Tibial artery (tissue), 4 donors: ENCODE data around the gene LILRB1.
"Not testable (repeated sequence)": the region's sequence is repeated elsewhere in the genome, so short reads cannot be mapped to it uniquely, and the experiment has no call there.

ENCODE experiments used
- DNase-seq, 2 donors: peaks; one replicate each; pipeline ENCODE4 v3.0.0-alpha.2; 2019
- H3K27ac ChIP-seq, 2 donors: fragments of 200-600 bp; sonication (generic) in 1 of 2; 1 replicate in 1 of 2; 2 replicates in 1 of 2; pipeline ENCODE4 v1.5.1; 2018 to 2019; ENCODE audit warnings: mild to moderate bottlenecking in 1 of 2
- H3K27me3 ChIP-seq, 2 donors: fragments of 200-600 bp; sonication (generic) in 1 of 2; one replicate each; pipeline versions ENCODE4 v1.5.1 to v1.6.0; 2016 to 2019
- H3K36me3 ChIP-seq, 3 donors: fragments of 200-600 bp; sonication (generic) in 2 of 3; one replicate each; pipeline ENCODE4 v1.5.1; 2016 to 2019; ENCODE audit warnings: mild to moderate bottlenecking in 2 of 3
- H3K4me1 ChIP-seq, 4 donors: fragments of 200-600 bp; sonication (generic) in 2 of 4; 1 replicate in 3 of 4; 2 replicates in 1 of 4; pipeline ENCODE4 v1.5.1; 2016 to 2019
- H3K4me3 ChIP-seq, 2 donors: fragments of 200-600 bp; sonication (generic) in 1 of 2; 1 replicate in 1 of 2; 2 replicates in 1 of 2; pipeline ENCODE4 v1.5.1; 2018 to 2019; ENCODE audit warnings: mild to moderate bottlenecking in 2 of 2
- H3K9me3 ChIP-seq, 3 donors: fragments of 200-600 bp; sonication (generic) in 1 of 3; one replicate each; pipeline ENCODE4 v1.5.1; 2016 to 2019
- intact Hi-C: fragments of 100-400 bp; cut with DNase I; formaldehyde crosslinking; loops from one replicate; pipeline ENCODE4 v1.15.0; 2023; ENCODE audit warnings: low total_unique reads
- TF ChIP-seq, protein P1 (sequence below), 2 experiments: fragments of 200-600 bp in 1 of 2; fragments of 450-650 bp in 1 of 2; IDR thresholded peaks; one replicate each; pipeline ENCODE4 v1.5.1; 2017 to 2019; ENCODE audit warnings: antibody characterized with exemption in 2 of 2, mild to moderate bottlenecking in 1 of 2, moderate library complexity in 1 of 2

The LILRB1 gene

DNA sequence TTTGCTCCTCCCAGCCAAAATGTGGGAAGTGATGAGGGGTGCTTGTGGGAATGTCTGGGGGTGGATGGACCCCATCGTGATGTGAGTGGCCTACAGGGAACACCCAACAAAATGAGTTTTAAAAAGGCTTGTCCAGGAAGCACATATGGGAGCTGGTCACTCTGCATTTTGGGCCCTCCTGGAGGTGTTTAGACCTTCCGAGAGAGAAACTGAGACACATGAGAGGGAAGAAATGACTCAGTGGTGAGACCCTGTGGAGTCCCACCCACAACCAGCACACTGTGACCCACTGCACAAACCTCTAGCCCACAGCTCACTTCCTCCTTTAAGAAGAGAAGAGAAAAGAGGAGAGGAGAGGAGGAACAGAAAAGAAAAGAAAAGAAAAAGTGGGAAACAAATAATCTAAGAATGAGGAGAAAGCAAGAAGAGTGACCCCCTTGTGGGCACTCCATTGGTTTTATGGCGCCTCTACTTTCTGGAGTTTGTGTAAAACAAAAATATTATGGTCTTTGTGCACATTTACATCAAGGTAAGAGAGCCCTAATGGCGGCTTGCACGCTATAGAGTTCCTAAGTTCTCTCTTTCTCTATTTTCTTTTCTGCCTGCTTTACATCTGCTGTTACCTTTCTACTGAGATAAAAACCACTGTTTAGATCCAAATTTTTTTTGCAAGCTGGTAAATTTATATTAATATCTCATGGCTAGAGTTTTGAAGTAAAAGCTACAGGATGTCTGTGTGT lies 13.3 kb upstream of the LILRB1 start:
- TF ChIP-seq, protein P1, sequence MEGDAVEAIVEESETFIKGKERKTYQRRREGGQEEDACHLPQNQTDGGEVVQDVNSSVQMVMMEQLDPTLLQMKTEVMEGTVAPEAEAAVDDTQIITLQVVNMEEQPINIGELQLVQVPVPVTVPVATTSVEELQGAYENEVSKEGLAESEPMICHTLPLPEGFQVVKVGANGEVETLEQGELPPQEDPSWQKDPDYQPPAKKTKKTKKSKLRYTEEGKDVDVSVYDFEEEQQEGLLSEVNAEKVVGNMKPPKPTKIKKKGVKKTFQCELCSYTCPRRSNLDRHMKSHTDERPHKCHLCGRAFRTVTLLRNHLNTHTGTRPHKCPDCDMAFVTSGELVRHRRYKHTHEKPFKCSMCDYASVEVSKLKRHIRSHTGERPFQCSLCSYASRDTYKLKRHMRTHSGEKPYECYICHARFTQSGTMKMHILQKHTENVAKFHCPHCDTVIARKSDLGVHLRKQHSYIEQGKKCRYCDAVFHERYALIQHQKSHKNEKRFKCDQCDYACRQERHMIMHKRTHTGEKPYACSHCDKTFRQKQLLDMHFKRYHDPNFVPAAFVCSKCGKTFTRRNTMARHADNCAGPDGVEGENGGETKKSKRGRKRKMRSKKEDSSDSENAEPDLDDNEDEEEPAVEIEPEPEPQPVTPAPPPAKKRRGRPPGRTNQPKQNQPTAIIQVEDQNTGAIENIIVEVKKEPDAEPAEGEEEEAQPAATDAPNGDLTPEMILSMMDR (IDR thresholded peaks at IDR 0.05): no peak
- no peak for DNase-seq
- H3K4me1 ChIP-seq: no peaks in the 10 kb centered on the region

DNA sequence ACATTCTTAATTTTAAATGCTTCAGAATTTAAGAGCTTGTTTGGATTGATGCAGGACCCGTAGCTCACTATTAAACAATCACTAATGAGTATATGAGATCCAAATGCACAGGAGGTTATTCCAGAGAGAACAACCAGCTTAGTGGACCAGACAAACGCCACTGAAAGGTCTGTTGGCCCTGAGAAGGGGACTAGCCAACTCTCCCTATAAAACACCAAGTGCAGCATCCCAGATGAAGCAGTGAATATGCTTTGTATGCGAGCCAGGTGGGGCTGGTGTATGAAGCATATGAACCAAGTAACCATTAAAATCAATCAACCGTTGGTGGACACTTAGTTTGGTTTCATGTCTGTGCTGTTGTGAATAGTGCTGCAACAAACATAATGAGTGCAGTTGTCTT lies 9.8 kb upstream of the LILRB1 start:
- Histone ChIP-seq H3K27ac (no peak overlapping the region), H3K27me3 (no peaks in the 10 kb centered on the region), H3K9me3 (no peaks in the 10 kb centered on the region), H3K4me1 (no peaks in the 10 kb centered on the region), H3K4me3 (no peak overlapping the region), H3K36me3 (no peaks in the 10 kb centered on the region)
- no peak for DNase-seq
- TF ChIP-seq, protein P1 (IDR thresholded peaks at IDR 0.05): no peak
- intact Hi-C loops: loop anchor here (10.0 kb wide), 1 partner anchor 1806 kb away; no protein-coding TSS in a partner anchor

More for the DNA sequence above, 13.3 kb upstream of the LILRB1 start:
- H3K27ac ChIP-seq: no peak overlapping the region
- no peak overlapping the region for H3K4me3 ChIP-seq
- no peaks in the 10 kb centered on the region for H3K36me3 ChIP-seq
- intact Hi-C loops: no loop called here
- H3K27me3 ChIP-seq: no peaks in the 10 kb centered on the region
- no peaks in the 10 kb centered on the region for H3K9me3 ChIP-seq

DNA sequence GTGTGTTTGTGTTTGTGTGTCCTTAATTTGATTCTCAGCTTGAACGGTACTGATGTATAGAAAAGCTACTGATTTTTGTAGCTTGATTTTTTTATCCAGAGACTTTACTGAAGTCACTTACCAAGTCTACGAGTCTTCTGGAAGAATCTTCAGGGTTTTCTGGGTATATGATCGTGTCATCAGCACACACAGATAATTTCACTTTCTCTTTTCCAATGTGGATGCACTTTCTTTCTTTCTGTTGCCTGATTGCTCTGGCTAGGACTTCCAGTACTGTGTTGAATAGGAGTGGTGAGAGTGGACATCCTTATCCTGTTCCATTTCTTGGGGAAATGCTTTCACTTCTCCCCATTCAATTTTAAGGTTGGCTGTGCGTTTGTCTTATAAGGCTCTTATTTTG lies 7.9 kb upstream of the LILRB1 start:
- intact Hi-C loops: loop anchor here (10.0 kb wide), 1 partner anchor 1808 kb away; no protein-coding TSS in a partner anchor
- Histone ChIP-seq H3K9me3 (no peaks in the 10 kb centered on the region), H3K36me3 (no peaks in the 10 kb centered on the region), H3K27ac (no peak overlapping the region), H3K27me3 (no peaks in the 10 kb centered on the region), H3K4me1 (no peaks in the 10 kb centered on the region), H3K4me3 (no peak overlapping the region)
- DNase-seq: no peak
- TF ChIP-seq, protein P1 (IDR thresholded peaks at IDR 0.05): no peak

DNA sequence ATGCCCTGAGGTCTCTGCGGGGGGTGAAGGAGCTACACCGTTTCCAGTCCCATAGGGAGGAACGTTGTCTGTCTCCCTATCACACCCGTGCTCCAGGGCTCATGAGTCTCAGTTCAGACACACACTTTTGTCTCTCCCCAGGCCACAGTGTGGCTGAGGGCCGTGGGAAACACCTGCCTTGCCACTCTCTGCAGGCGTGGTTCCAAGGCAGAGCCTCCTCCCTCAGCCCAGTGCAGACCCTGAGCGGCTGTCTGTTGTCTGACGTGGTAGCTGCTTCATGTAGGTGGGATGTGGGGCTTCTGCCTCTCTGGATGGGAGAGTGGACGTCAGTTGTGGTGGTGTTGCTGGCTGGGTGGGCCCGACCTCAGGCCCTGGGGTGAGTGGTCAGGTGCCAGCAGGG lies 6.0 kb upstream of the LILRB1 start:
- not testable (repeated sequence) for H3K27ac ChIP-seq, DNase-seq, H3K4me3 ChIP-seq, H3K9me3 ChIP-seq, H3K4me1 ChIP-seq, H3K27me3 ChIP-seq, H3K36me3 ChIP-seq
- intact Hi-C loops: loop anchor here (10.0 kb wide), 1 partner anchor 1809 kb away; no protein-coding TSS in a partner anchor

DNA sequence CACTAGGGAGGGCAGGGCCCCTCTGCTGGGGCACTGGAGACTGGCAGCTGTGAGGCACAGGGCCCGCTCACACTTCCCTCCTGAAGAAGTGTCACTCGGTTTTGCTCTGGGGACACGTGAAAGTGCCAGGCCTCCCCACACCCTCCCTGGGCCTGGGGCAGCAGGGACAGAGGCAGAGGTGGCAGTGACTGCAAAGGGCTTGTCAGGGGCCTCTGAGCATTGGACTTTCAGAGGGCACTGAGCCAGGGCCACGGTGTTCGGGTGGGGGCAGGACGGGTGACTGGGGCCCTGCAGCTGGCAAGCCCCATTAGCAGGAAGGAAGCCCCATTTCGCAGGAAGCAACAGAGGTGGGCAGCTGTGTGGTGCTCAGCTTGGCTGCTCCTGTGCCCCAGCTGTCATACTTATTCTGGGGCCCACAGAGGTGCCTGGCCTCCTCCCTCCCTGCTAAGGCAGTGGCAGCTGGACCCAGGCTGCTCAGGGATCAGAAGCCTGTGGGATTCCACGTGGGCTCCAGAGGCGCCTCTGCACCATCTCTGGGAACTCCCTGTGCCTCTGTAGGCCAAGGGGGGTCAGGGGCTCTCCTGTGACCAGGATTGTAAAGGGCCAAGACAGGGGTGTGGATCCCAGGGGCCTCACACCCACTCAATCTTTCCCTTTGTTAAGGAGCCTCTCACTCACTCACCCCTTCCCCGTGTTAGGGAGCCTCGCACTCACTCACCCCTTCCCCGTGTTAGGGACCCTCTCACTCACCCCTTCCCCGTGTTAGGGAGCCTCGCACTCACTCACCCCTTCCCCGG lies 5.2 kb upstream of the LILRB1 start:
- H3K27me3 ChIP-seq, H3K4me1 ChIP-seq, H3K9me3 ChIP-seq, H3K36me3 ChIP-seq, H3K4me3 ChIP-seq, H3K27ac ChIP-seq, DNase-seq: not testable (repeated sequence)
- intact Hi-C loops: loop anchor here (10.0 kb wide), 1 partner anchor 1810 kb away; no protein-coding TSS in a partner anchor

DNA sequence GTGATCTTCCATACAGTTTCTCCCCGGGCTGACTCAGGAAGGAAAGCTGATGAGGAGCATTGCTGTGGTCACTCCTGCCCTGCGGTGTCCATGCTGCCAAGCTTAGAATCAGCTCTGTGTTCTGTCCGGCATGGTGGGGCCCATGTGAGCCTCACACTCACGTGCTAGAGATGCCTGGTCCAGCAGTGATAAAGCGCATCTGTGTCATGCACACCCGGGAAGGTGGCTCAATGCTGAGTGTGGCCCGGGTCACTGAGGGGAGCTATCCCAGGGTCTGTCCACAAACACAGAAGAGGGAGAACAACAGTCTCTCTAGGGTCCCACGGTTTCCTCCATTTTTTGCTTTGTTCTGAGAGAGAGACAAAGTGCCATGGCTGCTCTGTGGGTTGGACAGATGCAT lies 3.5 kb upstream of the LILRB1 start:
- Histone ChIP-seq H3K27me3 (no peaks in the 10 kb centered on the region), H3K4me3 (no peak overlapping the region), H3K27ac (no peak overlapping the region), H3K9me3 (no peaks in the 10 kb centered on the region), H3K36me3 (no peaks in the 10 kb centered on the region), H3K4me1 (no peaks in the 10 kb centered on the region)
- intact Hi-C loops: loop anchor here (10.0 kb wide), 1 partner anchor 1812 kb away; no protein-coding TSS in a partner anchor
- DNase-seq: no peak
- TF ChIP-seq, protein P1 (IDR thresholded peaks at IDR 0.05): no peak

DNA sequence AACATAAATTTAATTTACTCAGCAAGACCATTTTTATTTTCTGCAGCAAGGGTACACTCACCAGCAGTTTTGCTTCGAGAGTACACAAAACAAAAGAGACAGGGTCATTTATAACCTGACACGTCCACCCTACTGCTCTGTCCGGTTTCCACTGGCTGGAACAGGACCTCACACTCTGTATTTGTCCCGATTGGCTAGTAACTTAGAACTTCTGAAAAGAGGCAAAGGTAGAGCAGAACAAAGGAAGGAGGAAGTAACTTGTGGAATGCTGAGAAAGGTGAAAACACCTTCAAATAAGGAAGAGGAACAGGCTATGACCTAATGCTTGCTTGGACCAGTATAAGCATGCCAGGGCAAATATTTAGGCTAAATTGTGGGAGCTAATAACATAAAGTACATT lies 2.4 kb upstream of the LILRB1 start:
- not testable (repeated sequence) for H3K27ac ChIP-seq, DNase-seq

More for the DNA sequence above, 2.4 kb upstream of the LILRB1 start:
- not testable (repeated sequence) for H3K4me1 ChIP-seq, H3K27me3 ChIP-seq, H3K36me3 ChIP-seq, H3K9me3 ChIP-seq, H3K4me3 ChIP-seq
- intact Hi-C loops: loop anchor here (10.0 kb wide), 1 partner anchor 1813 kb away; no protein-coding TSS in a partner anchor
